ENCODE results near the gene SCFD2.
"Not testable (repeated sequence)": the region's sequence is repeated elsewhere in the genome, so short reads cannot be mapped to it uniquely, and the experiment has no call there.

SCFD2 gene

DNA sequence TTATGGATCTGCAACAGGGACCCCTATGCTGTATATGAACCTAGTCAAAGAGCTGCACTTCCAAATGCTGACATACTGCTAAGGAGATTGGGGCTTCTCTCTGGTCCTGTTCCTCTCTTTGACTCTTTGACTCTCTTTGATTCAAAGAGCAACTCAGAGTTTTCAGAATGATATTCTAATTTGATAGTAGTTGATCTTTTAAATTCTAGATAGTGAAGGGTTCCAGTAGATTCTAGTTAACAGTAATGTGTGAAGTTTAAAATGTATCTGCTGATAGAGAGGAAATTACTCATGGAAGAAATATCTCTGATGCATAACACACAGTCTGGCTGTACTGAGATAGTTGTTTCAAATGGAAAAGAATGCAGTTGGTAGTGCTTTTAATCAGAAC is 264.7 kb downstream of the SCFD2 start:
- peak; percentile 63 to 66 for DNase-seq (ENCODE audit: low read depth in 2 of 2)

DNA sequence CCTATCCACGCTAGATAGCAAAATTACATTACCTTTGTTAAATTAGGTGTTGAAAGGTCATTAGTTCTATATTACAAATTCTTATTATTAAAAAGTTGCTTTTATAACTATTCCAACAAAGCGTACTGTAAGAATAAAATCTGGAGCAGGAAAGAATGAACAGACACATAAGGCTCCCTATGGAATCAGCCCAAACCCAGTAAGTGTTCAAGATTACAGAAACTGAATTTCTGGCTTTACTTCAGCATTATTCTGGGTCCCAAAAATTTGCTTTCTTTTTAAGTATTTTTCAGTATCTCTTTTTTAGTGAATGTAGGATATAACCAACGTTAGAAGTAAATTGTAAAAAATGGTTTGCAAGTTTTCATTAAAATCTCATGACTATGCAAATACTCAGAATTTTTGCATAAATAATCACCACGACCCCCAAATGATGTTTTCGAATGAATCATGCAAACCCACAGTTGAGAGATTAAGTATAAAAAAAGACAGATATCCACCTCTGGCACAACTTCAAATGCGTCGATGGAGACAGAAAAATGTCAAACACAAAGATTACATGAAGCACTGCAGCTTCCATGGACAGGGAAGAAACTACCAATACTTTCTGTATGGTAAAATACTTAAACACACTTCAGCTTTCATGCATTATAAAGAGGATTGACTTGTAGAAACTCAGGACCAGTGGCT is 265.2 kb downstream of the SCFD2 start:
- peak; percentile 74 to 76 for DNase-seq (ENCODE audit: low read depth in 2 of 2)

DNA sequence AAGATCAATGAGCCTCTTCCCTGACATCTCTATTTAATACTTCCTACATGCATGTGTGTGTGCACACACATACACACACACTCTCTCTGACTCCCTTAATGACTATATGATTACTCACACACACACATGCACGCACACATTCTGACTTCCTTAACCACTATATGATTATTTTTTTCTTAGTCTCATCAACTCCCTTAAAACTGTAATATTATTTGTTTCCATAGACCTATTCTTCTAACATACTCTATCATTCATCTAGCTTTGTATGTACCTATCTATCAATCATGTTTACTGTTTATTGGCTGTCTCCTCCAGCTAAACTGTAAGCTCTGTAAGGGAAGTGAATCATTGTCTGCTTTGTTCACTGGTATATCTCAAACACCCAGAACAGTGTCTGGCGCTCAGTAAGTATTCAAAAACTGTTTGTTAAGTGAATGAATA is 267.2 kb downstream of the SCFD2 start:
- peak; percentile 64 to 67 for DNase-seq (ENCODE audit: low read depth in 2 of 2)

DNA sequence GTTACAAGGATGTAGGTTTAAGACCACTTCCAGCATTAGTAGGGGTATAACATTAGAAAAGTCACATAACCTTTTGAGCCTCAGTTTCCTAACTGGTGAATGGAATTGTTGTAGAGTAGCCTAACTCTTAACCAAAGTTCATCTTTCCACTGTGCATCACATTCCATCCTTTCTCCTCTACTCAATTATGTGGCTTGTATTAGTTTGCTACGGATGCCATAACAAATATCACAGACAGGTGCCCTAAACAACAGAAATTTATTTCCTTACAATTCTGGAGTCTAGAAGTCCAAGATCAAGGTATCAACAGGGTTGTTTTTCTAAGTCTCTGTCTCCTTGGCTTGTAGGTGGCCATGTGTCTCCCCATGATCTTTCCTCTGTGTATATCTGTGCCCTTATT is 271.8 kb downstream of the SCFD2 start:
- DNase-seq (ENCODE audit: low read depth in 2 of 2): no peak

DNA sequence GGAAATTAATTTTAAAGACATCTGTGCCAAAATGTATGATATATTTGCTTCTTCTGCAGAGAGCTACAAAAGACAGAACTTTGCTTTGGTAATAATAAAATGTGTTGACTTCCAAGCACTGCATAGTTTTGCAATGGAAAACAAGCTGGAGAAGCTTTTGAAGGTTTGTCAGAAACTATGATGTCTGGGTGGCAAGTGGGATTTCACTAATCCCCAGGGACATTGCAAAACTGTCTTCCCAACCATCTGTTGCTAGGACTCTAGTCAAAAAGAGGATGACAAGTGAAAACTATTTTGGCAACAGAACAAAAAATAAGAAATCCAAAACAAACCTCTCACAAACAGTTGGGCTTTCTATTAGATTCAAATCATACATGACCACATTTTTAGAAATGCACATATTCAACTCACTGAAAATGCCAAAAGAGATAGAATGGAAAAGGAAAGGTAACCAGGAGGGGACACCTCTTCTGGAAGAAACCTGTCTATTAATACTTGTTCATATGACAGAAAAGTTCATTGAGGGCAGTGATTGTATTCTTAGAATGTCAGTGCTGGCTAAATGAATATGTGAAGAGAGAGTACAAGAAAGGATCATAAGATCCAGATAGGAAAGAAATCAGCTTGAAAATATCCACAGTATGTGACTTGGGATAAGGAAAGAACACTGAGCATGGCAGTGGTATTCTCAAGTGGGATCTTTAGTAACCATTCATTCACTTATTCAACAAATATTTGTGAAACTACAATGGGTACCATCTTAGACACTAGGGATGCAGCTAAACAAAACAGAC is 275.7 kb downstream of the SCFD2 start:
- DNase-seq (ENCODE audit: low read depth in 2 of 2): peak; percentile 42 to 56

DNA sequence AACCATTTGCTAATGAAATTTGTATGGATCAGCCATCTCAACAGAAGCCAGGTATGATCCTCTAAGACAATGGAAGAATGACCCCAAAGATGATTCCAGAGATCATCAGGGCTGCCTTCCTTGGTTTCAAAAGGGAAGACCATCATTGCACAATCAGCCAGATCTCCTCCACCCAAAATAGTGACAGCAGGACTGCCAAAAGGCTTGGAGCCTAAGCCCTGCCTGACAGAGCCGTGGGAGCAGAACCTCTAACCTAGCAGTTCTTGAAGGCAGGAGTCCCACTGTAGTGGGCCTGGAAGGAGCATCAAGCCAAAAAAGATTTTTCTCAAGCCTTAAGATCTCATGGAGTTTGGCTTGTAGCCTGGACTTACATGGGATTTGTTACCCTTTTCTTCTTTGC is 277.7 kb downstream of the SCFD2 start:
- no peak for DNase-seq (ENCODE audit: low read depth in 2 of 2)

DNA sequence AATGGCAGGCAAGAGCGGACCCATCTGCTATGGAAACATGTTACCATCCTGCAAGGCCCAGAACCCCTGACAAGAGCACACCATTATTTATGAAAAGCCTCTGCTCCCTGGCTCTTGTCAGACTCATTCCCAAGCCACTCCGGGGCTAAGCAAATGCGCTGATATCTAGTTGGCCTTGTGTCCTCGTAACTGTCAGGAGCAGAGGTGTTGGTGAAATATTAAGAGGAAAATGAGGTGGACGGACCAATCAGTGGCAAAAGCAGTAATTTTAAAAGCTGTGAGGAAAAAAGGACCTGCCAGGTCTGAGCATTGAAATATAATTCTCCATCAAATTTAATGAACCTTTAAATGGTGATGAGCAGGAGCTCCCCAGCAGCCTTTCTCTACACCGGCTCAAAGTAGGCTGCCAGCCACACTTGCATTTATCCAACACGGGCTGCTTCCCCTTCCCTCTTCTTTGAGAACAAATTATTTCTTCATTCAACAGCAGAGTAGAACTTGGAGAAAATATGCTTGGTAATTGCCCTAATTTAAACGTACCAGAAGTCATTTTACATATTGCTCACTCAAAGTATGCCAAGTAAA is 289.4 kb downstream of the SCFD2 start:
- DNase-seq (ENCODE audit: low read depth in 2 of 2): no peak

DNA sequence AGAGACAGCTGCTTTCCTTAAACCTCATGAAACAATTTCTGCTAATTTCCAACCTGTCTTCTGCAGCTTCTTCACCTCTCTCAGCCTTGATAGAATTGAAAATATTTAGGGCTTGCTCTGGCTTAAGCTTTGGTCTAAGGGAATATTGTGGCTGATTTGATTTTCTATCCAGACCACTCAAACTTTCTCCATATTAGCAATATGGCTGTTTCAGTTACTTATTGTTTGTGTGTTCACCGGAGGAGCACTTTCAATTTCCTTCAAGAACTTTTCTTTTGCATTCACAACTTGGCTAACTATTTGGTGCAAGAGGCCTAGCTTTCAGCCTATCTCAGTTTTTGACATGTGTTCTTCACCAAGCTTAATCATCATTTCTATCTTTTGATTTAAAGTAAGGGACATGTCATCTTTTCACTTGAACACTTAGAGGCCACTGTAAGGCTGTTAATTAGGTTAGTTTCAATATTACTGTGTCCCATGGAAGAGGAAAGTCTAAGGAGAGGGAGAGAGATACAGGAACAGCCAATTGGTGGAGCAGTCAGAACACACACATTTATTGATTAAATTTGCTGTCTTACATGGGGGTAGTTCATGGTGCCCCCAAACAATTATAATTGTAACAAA is 290.6 kb downstream of the SCFD2 start:
- no peak for DNase-seq (ENCODE audit: low read depth in 2 of 2)

DNA sequence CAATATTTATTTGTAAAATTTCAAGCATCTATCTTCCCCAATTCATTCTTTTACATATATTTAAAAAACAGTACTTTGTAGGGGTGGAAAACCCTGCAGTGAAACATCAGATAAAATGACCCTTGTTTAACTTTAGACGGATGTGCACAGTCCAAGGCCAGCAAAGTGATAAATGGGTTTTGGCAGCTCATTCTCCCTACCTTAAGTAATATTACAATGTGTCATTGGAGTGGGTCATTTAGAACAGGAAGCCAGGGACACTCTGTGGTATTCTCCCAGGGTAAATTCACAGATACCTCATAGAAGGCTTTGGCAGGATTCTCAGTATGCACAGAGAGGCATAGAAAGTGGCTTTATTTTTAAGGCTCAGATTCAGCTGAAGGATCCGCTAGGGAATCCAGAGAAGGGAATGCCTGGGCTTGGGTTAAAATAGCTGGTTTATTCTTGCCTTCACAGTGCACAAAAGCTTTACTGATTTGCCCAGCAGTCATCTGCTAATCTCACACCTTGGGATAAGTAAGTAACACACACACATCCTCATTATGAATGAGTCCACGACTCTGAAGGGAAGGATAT is 297.0 kb downstream of the SCFD2 start:
- DNase-seq (ENCODE audit: low read depth in 2 of 2): no peak

DNA sequence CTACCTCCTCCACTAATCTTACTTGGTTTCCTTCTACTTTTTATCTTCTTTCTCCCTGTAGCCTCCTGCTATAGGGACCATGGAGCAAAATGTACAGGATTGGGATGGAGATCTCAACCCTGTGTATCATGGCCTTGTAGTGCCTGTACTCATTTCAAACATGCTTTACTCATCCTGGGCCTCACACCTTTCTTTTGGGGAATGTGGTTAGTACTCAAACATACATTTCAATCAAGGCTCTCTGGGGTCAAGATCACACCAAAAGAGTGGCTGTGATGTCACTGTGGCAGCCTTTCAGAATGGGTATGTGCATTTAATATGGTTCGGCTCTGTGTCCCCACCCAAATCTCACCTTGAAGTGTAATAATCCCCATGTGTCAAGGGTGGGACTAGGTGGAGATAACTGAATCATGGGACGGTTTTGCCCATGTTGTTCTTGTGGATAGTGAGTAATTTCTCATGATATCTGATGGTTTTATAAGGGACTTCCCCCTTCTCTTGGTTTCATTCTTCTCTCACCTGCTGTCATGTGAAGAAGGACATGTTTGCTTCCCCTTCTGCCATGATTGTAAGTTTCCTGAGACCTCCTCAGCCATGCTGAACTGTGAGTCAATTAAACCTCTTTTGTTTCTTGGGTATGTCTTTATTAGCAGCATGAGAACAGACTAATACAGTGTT is 298.6 kb downstream of the SCFD2 start:
- DNase-seq (ENCODE audit: low read depth in 2 of 2): no peak

DNA sequence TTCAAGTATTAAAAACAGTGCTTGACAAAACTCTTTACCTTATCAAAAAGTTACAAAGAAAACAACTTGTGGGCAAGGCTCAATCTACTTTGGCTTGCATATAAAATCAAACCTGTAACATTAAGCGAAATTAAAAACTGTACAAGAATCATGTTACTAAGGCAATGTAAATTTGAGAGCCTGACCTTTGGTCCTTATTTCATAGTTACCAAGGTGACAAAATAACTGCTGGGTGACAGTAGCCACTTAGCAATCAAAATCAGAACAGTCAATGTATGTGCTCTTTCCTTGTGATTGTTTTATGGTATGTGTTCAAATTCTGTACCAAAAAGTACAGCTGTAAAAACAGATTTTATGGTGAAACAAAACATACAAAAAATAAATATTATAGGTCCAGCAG is 299.7 kb downstream of the SCFD2 start:
- no peak for DNase-seq (ENCODE audit: low read depth in 2 of 2)

DNA sequence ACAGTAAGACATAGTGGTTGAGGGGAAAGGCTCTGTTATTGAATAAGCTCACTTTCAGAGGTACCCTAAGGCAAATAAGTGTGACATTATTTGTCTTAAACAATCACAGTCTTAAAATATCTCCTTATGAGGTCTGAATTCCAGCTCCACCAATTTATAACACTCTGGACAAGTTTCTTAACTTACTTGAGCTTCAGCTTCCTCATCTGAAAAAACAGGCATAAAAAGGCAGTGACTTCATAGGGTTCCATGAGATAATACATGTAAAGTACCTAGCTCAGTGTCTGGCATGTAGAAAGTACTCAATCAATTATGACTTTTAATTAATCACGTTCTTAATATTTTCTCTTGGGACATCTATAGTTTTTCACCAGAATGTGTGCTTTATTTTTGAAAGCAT is 301.3 kb downstream of the SCFD2 start:
- no peak for DNase-seq (ENCODE audit: low read depth in 2 of 2)

DNA sequence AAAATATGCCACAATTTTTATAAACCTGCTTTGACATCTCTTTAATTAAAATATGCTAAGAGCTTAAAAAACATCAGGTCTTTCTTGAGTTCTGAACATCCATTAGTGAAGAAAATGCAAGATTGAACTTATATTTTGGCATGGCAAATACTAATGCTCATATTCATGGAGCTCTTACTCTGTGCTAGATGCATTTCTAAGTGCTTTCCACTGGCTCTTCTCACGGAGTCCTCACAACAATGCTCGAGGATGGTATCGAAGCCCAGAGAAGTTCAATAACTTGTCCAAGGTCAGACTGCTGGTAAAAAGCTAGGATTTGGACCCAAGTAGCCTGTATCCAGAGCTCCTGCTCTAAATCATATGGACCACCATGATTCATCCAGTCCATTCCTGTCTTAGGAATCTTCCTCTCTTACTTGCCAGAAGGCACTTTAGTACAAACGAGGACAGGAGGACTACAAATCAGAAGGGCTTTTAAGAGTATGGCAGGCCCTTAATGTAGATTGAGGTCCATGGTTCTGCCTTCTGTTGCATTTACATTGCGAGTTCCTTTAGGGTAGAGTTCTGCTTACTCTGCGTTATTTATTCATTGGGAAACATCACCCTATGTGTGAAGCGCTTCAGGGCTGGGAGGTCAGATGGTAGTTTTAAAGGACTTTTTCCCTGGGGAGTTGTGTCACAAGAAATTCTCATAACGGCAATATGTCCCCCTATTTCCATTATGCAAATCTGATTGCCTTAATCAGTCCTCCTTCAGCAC is 304.6 kb downstream of the SCFD2 start:
- DNase-seq (ENCODE audit: low read depth in 2 of 2): no peak

DNA sequence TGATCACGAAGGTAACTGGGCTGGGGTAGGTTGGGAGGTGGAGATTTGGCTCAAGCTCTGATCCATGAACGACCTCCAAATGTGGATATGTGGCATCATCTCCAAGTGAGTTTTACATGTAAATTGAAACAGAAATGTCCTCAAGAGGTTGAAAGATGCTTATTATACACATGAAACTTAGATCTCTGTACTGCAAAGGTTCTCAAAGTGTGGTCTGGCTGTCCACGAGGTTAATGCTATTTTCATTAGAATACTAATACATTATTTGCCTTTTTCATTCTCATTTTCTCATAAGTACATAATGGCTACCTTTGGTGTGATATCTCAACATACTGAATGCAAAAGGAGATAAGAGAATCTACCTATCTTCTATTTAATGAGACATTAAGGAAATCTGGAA is 305.6 kb downstream of the SCFD2 start:
- DNase-seq (ENCODE audit: low read depth in 2 of 2): no peak

DNA sequence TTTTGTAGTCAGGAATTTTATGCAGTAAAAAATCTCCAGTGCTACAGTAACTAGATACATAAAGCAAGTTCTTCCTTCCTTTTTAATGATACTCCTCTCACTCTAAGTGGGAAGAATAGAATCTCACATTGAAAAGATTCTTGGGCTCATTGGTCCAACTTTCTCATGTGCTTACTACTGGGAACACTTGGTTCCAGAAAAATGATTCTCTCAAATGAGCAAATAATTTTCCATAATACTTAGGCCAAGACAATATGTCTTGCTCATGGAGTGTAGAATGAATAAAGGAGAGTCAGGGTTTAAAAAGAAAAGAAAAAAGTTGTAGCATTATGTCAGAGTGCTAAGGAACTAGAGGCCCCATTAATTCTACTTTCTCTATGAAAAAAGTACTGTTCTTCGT is 306.0 kb downstream of the SCFD2 start:
- DNase-seq (ENCODE audit: low read depth in 2 of 2): no peak

DNA sequence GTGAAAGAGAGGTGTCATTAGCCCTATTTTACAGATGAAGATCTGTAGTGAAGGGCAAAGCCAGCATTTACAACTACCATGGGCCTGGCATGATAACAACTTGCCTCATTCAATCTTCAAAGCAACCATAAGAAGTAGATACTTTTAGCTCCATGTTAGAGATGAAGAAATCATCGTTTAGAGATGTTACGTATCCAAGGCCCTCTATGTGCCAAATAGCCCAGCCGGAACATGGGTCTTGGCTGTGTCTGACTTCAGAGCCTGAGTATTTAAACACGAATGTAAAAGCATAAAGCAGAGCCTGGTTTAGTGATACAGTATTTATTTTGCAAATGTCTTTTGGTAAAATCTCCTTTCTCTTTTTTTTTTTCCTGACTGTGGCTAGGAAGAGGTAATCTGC is 306.6 kb downstream of the SCFD2 start:
- DNase-seq (ENCODE audit: low read depth in 2 of 2): no peak

DNA sequence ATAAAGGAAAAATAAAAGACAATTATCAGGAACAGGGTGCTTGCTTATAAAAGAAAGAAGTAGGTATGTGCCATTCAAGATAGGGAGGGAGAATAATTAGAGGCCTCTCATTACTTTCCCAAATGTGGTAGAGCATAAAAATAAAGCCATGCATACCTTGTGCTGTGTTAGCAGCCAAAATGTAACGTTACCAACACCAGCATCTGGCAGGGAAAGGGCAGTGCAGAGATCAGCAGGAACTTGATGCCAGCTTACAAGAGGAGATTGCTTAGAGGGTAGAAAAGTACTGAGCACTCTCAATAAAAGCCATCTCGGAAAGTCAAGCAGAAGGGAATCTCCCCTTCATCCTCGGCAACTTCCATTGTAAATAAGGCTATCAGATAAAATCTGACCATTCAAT is 308.2 kb downstream of the SCFD2 start:
- DNase-seq (ENCODE audit: low read depth in 2 of 2): no peak

DNA sequence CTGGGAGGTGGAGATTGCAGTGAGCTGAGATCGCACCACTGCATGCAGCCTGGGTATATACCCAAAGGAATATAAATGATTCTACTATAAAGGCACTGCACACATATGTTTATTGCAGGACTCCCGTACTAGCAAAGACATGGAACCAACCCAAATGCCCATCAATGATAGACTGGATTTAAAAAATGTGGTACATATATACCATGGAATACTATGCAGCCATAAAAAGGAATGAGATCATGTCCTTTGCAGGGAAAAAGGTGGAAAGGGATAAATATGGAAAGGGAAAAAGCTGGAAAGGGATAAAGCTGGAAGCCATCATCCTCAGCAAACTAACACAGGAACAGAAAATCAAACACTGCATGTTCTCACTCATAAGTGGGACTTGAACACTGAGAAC is 308.8 kb downstream of the SCFD2 start:
- DNase-seq (ENCODE audit: low read depth in 2 of 2): not testable (repeated sequence)

DNA sequence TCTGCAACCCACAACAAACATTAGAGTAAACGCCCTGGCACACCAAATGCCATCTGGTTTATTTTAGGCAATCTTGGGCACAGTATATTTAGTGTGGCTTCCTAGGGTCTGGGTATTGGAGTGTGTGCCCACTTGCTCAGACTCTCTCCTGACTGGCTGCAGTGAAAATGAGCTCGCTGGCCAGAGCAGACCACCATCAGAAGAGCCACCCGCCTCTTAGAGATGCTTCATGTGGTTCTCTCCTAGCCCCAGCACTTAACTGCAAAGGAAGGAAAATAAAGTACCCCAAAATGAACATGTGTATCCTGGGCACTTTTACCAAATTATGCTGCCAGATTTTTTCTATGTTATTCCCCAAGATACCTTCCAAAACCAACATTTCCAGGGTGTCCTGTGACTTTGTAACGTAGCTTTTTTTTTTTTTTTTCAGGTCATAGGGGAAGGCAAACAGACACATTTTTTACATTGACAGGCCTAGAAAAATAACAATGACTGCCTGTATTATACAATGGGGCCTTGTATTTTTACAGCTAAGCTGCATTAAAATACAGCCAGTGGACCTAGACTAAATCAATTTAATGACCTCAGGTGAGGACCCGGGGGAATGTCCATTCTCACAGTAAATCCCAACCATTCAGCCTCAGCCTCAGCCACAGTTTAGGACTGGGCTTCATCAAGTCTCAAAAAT is 310.0 kb downstream of the SCFD2 start:
- DNase-seq (ENCODE audit: low read depth in 2 of 2): no peak

DNA sequence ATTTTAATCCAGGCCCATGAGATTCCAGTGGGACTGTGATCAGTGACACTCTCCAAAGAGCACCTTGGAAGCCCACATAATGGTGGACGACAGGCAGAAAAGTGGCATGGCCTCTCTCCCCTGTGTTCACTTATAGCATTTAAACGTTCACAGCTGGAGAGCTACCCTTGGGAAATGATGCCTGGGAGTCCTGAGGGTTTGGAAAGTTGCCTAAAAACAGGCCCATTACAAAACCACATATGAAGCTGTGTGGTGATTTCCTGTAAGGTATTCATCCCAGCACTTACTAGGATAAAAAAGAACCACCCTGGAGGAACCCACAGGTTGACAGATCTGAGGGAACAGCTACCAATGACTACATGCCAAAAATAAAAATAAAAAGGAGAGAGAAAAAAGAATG is 310.6 kb downstream of the SCFD2 start:
- DNase-seq (ENCODE audit: low read depth in 2 of 2): peak; percentile 90 to 91
